Stimulated activated CD8-positive, alpha-beta memory T cell treated with anti-CD3 and anti-CD28 coated beads, Interleukin-2, amount 100 ng/mL, for 1 hour (primary cell): Measurements from ENCODE around the gene LGALS7.
"Not testable (repeated sequence)": the region's sequence is repeated elsewhere in the genome, so short reads cannot be mapped to it uniquely, and the experiment has no call there.

Source experiments
- DNase-seq, 2 donors: peaks; one replicate each; pipeline ENCODE4 v3.0.0-alpha.2; 2020; ENCODE audit warnings: low read depth in 2 of 2

Gene LGALS7

GRCh38 chr19:38799104-38799503, 25.8 kb upstream of the LGALS7 start:
- no peak for DNase-seq

GRCh38 chr19:38797781-38798180, 24.5 kb upstream of the LGALS7 start:
- DNase-seq: not testable (repeated sequence)

- no peak for DNase-seq
These were observed 22.8 kb upstream of the LGALS7 start for GRCh38 chr19:38796154-38796553.

GRCh38 chr19:38795549-38795948, 22.2 kb upstream of the LGALS7 start:
- DNase-seq: no peak

GRCh38 chr19:38793671-38794070, 20.4 kb upstream of the LGALS7 start:
- no peak for DNase-seq

- DNase-seq: no peak
These were observed 19.9 kb upstream of the LGALS7 start for GRCh38 chr19:38793177-38793576.

- no peak for DNase-seq
These were observed 19.2 kb upstream of the LGALS7 start for GRCh38 chr19:38792250-38793111.

- not testable (repeated sequence) for DNase-seq
These were observed 18.2 kb upstream of the LGALS7 start for GRCh38 chr19:38791451-38792064.

- DNase-seq: not testable (repeated sequence)
These were observed 17.4 kb upstream of the LGALS7 start for GRCh38 chr19:38790507-38791403.

GRCh38 chr19:38788478-38789243, 15.3 kb upstream of the LGALS7 start, which contains the start of gene LGALS7B:
TSS of gene LGALS7B (plus strand) at chr19:38789200. CDS start at chr19:38789227, 27 bp downstream.
- no peak for DNase-seq

- DNase-seq: no peak
These were observed 13.4 kb upstream of the LGALS7 start for GRCh38 chr19:38786572-38787265.

GRCh38 chr19:38786061-38786460, 12.7 kb upstream of the LGALS7 start:
- DNase-seq: not testable (repeated sequence)

GRCh38 chr19:38785187-38785699, 11.9 kb upstream of the LGALS7 start:
- no peak for DNase-seq

GRCh38 chr19:38784224-38784623, 10.9 kb upstream of the LGALS7 start:
- DNase-seq: no peak

GRCh38 chr19:38782212-38782611, 8.9 kb upstream of the LGALS7 start:
- not testable (repeated sequence) for DNase-seq

- DNase-seq: no peak
These were observed 7.7 kb upstream of the LGALS7 start for GRCh38 chr19:38781058-38781457.

GRCh38 chr19:38780443-38780842, 7.1 kb upstream of the LGALS7 start:
- DNase-seq: no peak

- no peak for DNase-seq
These were observed 5.4 kb upstream of the LGALS7 start for GRCh38 chr19:38778733-38779132.

- no peak for DNase-seq
These were observed 1.0 kb upstream of the LGALS7 start for GRCh38 chr19:38774181-38774950.

- not testable (repeated sequence) for DNase-seq
These were observed 1.7 kb downstream of the LGALS7 start for GRCh38 chr19:38771569-38771968.
